Lower leg skin (tissue), 3 donors: Measurements from ENCODE around the gene BGN.

Experiments used
- POLR2A ChIP-seq, 2 donors: fragments of 450-650 bp; IDR thresholded peaks; one replicate each; pipeline ENCODE4 v1.6.1; 2016 to 2017; ENCODE audit warnings: antibody characterized with exemption in 2 of 2, mild to moderate bottlenecking in 1 of 2, moderate library complexity in 1 of 2
- TF ChIP-seq, protein P1 (sequence below), 3 donors: fragments of 450-650 bp; IDR thresholded peaks; one replicate each; pipeline ENCODE4 v1.5.1; 2016; ENCODE audit warnings: antibody characterized with exemption in 3 of 3, mild to moderate bottlenecking in 3 of 3, moderate library complexity in 2 of 3

DNA sequence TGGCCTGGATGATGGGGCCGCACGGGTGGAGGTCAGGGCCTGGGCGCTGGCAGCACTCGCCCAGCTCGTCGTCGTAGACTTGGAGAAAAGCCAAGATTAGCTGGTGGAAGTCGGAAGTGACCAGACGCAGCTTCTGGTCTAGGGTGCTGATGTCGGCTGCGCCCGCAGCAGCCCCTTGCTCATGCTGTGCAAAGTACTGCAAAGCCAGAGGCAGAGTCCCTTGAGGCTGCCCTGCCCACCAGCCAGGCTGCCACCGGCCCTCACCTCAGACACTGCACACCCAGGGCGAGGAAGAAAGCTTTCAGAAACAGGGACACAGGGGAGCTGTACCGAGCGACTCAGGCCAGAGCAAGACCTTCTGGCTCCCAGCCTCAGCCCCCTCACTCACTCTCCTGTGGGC is 39.2 kb upstream of the BGN start:
- TF ChIP-seq POLR2A (IDR thresholded peaks at IDR 0.05), result no peak
- TF ChIP-seq, protein P1, sequence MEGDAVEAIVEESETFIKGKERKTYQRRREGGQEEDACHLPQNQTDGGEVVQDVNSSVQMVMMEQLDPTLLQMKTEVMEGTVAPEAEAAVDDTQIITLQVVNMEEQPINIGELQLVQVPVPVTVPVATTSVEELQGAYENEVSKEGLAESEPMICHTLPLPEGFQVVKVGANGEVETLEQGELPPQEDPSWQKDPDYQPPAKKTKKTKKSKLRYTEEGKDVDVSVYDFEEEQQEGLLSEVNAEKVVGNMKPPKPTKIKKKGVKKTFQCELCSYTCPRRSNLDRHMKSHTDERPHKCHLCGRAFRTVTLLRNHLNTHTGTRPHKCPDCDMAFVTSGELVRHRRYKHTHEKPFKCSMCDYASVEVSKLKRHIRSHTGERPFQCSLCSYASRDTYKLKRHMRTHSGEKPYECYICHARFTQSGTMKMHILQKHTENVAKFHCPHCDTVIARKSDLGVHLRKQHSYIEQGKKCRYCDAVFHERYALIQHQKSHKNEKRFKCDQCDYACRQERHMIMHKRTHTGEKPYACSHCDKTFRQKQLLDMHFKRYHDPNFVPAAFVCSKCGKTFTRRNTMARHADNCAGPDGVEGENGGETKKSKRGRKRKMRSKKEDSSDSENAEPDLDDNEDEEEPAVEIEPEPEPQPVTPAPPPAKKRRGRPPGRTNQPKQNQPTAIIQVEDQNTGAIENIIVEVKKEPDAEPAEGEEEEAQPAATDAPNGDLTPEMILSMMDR (IDR thresholded peaks at IDR 0.05), result no peak
